Measurements from ENCODE around the gene PLCH2. TPM values are rescaled to one million over a fixed set of nuclear protein-coding genes. Genes with fewer than 3 reads are reported as not detected.

Gene PLCH2
- total and polyA plus RNA-seq, 11 donors, result 0.04 to 1.0 (median 0.35) TPM; not detected in 4

DNA sequence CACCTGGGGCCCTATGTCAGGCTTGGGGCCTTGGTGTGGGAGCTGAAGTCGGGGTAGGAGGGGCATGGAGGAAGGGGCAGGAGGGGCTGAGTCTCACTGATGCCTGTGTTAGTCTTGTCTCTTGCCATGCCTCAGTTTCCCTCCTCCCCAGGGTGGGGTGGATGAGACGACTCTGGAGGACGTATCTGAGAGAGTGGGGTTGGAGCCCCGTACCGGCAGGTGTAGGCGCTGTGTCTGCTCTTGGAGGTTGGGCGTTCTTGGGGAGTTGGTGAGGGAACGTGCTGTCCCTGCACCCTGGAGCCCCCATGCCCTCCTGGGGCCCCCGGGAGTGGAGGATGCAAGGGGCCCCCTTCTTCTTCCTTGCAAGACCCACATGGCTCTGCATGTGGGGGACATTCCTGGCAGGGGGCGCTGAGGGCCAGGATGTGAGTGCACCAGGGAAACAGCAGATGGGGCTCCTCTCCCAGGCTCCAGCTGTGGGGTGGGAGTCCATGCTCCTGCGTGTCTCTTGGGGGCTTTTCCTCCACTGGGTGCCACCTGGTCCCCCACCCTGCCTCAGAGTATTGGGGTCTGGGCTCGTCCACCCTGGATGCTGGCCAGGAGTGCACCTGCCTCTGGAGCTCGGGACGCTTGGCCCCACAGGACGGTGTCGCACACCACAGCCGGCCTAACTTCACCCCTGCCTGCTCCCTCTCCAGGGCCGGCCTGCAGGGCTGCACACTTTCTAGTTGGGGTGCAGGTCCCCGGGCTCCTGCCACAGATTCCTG lies 78.7 kb downstream of the PLCH2 start:
- ATAC-seq (no peak), DNase-seq (peak in 1 of 5 donors; percentile 54)
- Histone ChIP-seq H3K4me3 (peak overlapping the region in 6 of 12 donors; percentile 68 to 83 (median 80)), H3K27me3 (peaks cover 0 to 5% (median 0%) of the 10 kb centered on the region in 9 donors), H3K4me1 (peaks cover 0 to 52% (median 29%) of the 10 kb centered on the region in 12 donors), H3K27ac (peak overlapping the region in 10 of 12 donors; percentile 82 to 99 (median 92)), H3K9me3 (no peaks in the 10 kb centered on the region), H3K36me3 (peaks cover 0 to 22% (median 5%) of the 10 kb centered on the region in 9 donors)
- intact Hi-C loops (cut with DNase I), result no loop called here
- WGBS, 4 donors, result 52 to 74% (median 56%) methylated on average over 12 to 19 of the region's 19 CpGs
- TF ChIP-seq, protein P1, sequence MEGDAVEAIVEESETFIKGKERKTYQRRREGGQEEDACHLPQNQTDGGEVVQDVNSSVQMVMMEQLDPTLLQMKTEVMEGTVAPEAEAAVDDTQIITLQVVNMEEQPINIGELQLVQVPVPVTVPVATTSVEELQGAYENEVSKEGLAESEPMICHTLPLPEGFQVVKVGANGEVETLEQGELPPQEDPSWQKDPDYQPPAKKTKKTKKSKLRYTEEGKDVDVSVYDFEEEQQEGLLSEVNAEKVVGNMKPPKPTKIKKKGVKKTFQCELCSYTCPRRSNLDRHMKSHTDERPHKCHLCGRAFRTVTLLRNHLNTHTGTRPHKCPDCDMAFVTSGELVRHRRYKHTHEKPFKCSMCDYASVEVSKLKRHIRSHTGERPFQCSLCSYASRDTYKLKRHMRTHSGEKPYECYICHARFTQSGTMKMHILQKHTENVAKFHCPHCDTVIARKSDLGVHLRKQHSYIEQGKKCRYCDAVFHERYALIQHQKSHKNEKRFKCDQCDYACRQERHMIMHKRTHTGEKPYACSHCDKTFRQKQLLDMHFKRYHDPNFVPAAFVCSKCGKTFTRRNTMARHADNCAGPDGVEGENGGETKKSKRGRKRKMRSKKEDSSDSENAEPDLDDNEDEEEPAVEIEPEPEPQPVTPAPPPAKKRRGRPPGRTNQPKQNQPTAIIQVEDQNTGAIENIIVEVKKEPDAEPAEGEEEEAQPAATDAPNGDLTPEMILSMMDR (IDR thresholded peaks at IDR 0.05), result peak in 11 of 12 donors; percentile 30 to 59 (median 42)
- no peak for TF ChIP-seq POLR2A (IDR thresholded peaks at IDR 0.05)

Other genes starting within 250 kb of the PLCH2 start
- 10 to 100 TPM; 28.8 to 52.7 (median 41.3) TPM for gene SKI, start 248.0 kb upstream of the PLCH2 start, total RNA-seq
- 10 to 100 TPM; 16.9 to 28.7 TPM for gene SKI, start 248.0 kb upstream of the PLCH2 start, polyA plus RNA-seq
- 1 to 10 TPM; 2.4 to 8.2 (median 3.8) TPM for gene MORN1, start 84.7 kb upstream of the PLCH2 start, total RNA-seq
- 1 to 10 TPM; 2.2 to 4.0 TPM for gene MORN1, start 84.7 kb upstream of the PLCH2 start, polyA plus RNA-seq
- 100 to 1,000 TPM in 3 of 9 donors, 10 to 100 TPM in 6; 47.1 to 124 (median 78.3) TPM for gene RER1, start 84.4 kb upstream of the PLCH2 start, total RNA-seq
- 10 to 100 TPM; 43.3 to 92.4 TPM for gene RER1, start 84.4 kb upstream of the PLCH2 start, polyA plus RNA-seq
- gene PEX10, start 63.7 kb upstream of the PLCH2 start, total RNA-seq, result 10 to 100 TPM; 17.2 to 26.5 (median 18.9) TPM
- gene PEX10, start 63.7 kb upstream of the PLCH2 start, polyA plus RNA-seq, result 10 to 100 TPM; 14.7 to 18.6 TPM
- gene PANK4, start 50.3 kb downstream of the PLCH2 start, total RNA-seq, result 10 to 100 TPM; 27.2 to 43.0 (median 36.6) TPM
- 10 to 100 TPM; 31.4 to 33.1 TPM for gene PANK4, start 50.3 kb downstream of the PLCH2 start, polyA plus RNA-seq
- gene HES5, start 54.0 kb downstream of the PLCH2 start, total RNA-seq, result 1 to 10 TPM in 7 of 9 donors, under 1 TPM in 2; 0.45 to 2.0 (median 1.3) TPM
- gene HES5, start 54.0 kb downstream of the PLCH2 start, polyA plus RNA-seq, result under 1 TPM; 0.42 to 0.83 TPM
- 10 to 100 TPM in 8 of 9 donors, 1 to 10 TPM in 1; 7.8 to 70.8 (median 14.3) TPM for gene TNFRSF14, start 80.1 kb downstream of the PLCH2 start, total RNA-seq
- gene TNFRSF14, start 80.1 kb downstream of the PLCH2 start, polyA plus RNA-seq, result 10 to 100 TPM; 13.6 to 22.5 TPM
- gene PRXL2B, start 110.5 kb downstream of the PLCH2 start, total RNA-seq, result 10 to 100 TPM in 2 of 9 donors, 1 to 10 TPM in 7; 5.1 to 13.9 (median 7.2) TPM
- gene PRXL2B, start 110.5 kb downstream of the PLCH2 start, polyA plus RNA-seq, result 1 to 10 TPM; 8.6 to 9.2 TPM
- 1 to 10 TPM in 2 of 9 donors, under 1 TPM in 2, not detected in 5; 0.47 to 2.6 (median 1.6) TPM for gene MMEL1, start 156.7 kb downstream of the PLCH2 start, total RNA-seq
- gene MMEL1, start 156.7 kb downstream of the PLCH2 start, polyA plus RNA-seq, result 1 to 10 TPM in 1 of 2 donors, under 1 TPM in 1; 0.30 to 1.1 TPM